LNCaP clone FGC (cell line): ENCODE data around the gene CAVIN2.

Experiments
- DNase-seq: peaks from one replicate; pipeline ENCODE4 v3.0.0-alpha.2; 2011; ENCODE audit warnings: low read depth
- H3K4me3 ChIP-seq: 2 replicates; pipeline ENCODE4 v1.5.1; 2011; ENCODE audit warnings: mild to moderate bottlenecking, low read depth, low read length, control low read depth
- CTCF ChIP-seq: IDR thresholded peaks from 2 replicates; pipeline ENCODE4 v1.5.1; 2012; ENCODE audit warnings: mild to moderate bottlenecking; ENCODE audit not compliant: control insufficient read depth, insufficient read depth; ENCODE audit errors: extremely low read depth

The CAVIN2 gene

GRCh38 chr2:191851158-191851557 is 4.3 kb upstream of the CAVIN2 start:
- TF ChIP-seq CTCF = no peak
- no peak for DNase-seq

GRCh38 chr2:191848771-191849767 is 2.2 kb upstream of the CAVIN2 start:
- TF ChIP-seq CTCF = no peak
- no peak for DNase-seq
- no peak overlapping the region for H3K4me3 ChIP-seq

More at GRCh38 chr2:191851158-191851557, 4.3 kb upstream of the CAVIN2 start:
- H3K4me3 ChIP-seq = no peak overlapping the region

GRCh38 chr2:191847764-191848163 is 876 bp upstream of the CAVIN2 start:
- no peak for TF ChIP-seq CTCF
- no peak for DNase-seq
- no peak overlapping the region for H3K4me3 ChIP-seq

GRCh38 chr2:191845876-191846514 is 893 bp downstream of the CAVIN2 start:
- DNase-seq = no peak
- H3K4me3 ChIP-seq = no peak overlapping the region
- no peak for TF ChIP-seq CTCF

GRCh38 chr2:191845248-191845715 is 1.6 kb downstream of the CAVIN2 start:
- no peak for DNase-seq
- no peak overlapping the region for H3K4me3 ChIP-seq
- no peak for TF ChIP-seq CTCF

GRCh38 chr2:191844706-191845105 is 2.2 kb downstream of the CAVIN2 start:
- no peak for DNase-seq
- no peak overlapping the region for H3K4me3 ChIP-seq
- no peak for TF ChIP-seq CTCF
